ENCODE data around the gene EOGT. TPM values are rescaled to one million over a fixed set of nuclear protein-coding genes. Genes with fewer than 3 reads are reported as not detected.

The EOGT gene
- 100 to 1,000 TPM; 148 to 183 TPM for total RNA-seq

GRCh38 chr3:69013253-69014021 is at the start of gene EOGT:
Gene EOGT, minus strand, starts transcription at chr3:69013684. Its CDS starts 3,838 bp downstream, at chr3:69009846.
- TF ChIP-seq, protein P1, sequence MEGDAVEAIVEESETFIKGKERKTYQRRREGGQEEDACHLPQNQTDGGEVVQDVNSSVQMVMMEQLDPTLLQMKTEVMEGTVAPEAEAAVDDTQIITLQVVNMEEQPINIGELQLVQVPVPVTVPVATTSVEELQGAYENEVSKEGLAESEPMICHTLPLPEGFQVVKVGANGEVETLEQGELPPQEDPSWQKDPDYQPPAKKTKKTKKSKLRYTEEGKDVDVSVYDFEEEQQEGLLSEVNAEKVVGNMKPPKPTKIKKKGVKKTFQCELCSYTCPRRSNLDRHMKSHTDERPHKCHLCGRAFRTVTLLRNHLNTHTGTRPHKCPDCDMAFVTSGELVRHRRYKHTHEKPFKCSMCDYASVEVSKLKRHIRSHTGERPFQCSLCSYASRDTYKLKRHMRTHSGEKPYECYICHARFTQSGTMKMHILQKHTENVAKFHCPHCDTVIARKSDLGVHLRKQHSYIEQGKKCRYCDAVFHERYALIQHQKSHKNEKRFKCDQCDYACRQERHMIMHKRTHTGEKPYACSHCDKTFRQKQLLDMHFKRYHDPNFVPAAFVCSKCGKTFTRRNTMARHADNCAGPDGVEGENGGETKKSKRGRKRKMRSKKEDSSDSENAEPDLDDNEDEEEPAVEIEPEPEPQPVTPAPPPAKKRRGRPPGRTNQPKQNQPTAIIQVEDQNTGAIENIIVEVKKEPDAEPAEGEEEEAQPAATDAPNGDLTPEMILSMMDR (IDR thresholded peaks at IDR 0.05), result peak; percentile 53
- ATAC-seq (ENCODE audit: insufficient number of reproducible peaks, low FRiP score, low read depth), result peak; percentile 56
- H3K9me3 ChIP-seq, result no peaks in the 10 kb centered on the region
- H3K36me3 ChIP-seq, result no peaks in the 10 kb centered on the region
- H3K4me1 ChIP-seq (ENCODE audit: control insufficient read depth in 1 of 2, low read depth in 2 of 2), result peaks cover 36 to 56% of the 10 kb centered on the region in 2 donors
- no peaks in the 10 kb centered on the region for H3K27me3 ChIP-seq (replicated peaks; ENCODE audit: insufficient read depth)
- peak within 1 kb of the TSS; percentile 100 for H3K27ac ChIP-seq
- H3K4me3 ChIP-seq, result peak within 1 kb of the TSS; percentile 96
- DNase-seq (ENCODE audit: low spot score), result peak; percentile 57

DNA sequence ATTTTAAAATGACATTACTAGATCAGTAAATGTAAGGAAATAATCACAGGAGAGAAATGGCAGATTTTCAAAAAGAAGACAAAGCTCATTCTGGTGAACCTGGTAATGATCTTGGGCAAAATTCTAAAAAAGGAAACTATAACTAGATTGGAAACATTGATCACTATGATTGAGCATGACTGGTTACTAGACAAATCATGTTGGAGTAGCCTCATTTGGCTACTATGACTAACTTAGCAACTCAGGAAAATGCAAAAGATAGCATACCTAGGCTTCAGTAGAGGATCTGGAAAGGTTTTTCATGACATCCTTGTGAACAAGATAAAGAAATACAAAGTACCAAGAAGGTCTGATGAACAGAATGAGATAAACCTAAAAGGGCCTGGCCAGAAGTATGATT is 46.2 kb upstream of the EOGT start:
- Histone ChIP-seq H3K4me3 (no peak overlapping the region), H3K27ac (no peak overlapping the region), H3K4me1 (ENCODE audit: control insufficient read depth in 1 of 2, low read depth in 2 of 2) (no peaks in the 10 kb centered on the region), H3K27me3 (replicated peaks; ENCODE audit: insufficient read depth) (no peaks in the 10 kb centered on the region), H3K9me3 (no peaks in the 10 kb centered on the region), H3K36me3 (peaks cover 20% of the 10 kb centered on the region)
- DNase-seq (ENCODE audit: low spot score) (no peak), ATAC-seq (ENCODE audit: insufficient number of reproducible peaks, low FRiP score, low read depth) (no peak)
- TF ChIP-seq, protein P1 (IDR thresholded peaks at IDR 0.05), result no peak

GRCh38 chr3:69058947-69059224 is 45.4 kb upstream of the EOGT start:
- TF ChIP-seq, protein P1 (IDR thresholded peaks at IDR 0.05), result no peak
- ATAC-seq (ENCODE audit: insufficient number of reproducible peaks, low FRiP score, low read depth) (no peak), DNase-seq (ENCODE audit: low spot score) (no peak)
- no peak overlapping the region for H3K4me3 ChIP-seq
- no peaks in the 10 kb centered on the region for H3K4me1 ChIP-seq (ENCODE audit: control insufficient read depth in 1 of 2, low read depth in 2 of 2)
- H3K27ac ChIP-seq, result no peak overlapping the region
- no peaks in the 10 kb centered on the region for H3K27me3 ChIP-seq (replicated peaks; ENCODE audit: insufficient read depth)
- H3K36me3 ChIP-seq, result peaks cover 20% of the 10 kb centered on the region
- H3K9me3 ChIP-seq, result no peaks in the 10 kb centered on the region

DNA sequence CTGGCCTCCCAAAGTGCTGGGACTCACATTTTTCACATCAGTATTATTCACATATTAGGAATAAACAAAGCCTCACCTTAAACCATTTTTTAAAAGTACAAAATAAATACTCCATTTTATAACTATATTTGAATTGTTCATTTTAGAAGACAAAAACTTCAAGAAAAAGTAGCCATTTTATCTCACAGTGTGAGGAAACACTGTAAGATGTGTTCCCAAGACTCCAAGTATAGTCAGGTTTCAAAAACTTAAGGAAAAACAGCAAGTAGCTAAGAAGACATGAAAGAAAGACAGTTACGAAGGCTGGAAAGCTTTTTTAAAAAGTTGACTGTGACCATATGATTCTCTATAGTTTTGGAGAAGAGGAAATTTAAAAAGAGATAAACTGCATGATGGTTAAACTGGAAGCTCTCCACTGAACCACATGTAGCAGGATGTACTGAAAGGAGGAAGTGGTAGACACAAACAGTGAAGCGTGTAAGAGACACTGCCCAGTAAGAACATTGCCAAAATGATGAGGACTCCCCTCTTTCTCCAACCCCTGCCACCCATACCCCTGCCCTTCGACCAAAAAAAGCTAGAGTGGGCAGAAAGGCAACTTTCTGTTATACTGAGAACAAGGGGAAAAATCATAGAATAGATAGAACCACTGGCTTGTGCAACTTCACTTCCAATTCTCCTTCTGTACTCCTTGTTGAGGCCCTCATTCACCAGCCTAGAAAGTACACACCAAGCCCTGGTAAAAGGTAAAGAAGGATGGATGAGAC is 44.9 kb upstream of the EOGT start:
- no peak for ATAC-seq (ENCODE audit: insufficient number of reproducible peaks, low FRiP score, low read depth)
- TF ChIP-seq, protein P1 (IDR thresholded peaks at IDR 0.05), result no peak
- H3K4me1 ChIP-seq (ENCODE audit: control insufficient read depth in 1 of 2, low read depth in 2 of 2), result no peaks in the 10 kb centered on the region
- H3K27ac ChIP-seq, result no peak overlapping the region
- no peaks in the 10 kb centered on the region for H3K9me3 ChIP-seq
- no peaks in the 10 kb centered on the region for H3K27me3 ChIP-seq (replicated peaks; ENCODE audit: insufficient read depth)
- no peak overlapping the region for H3K4me3 ChIP-seq
- no peak for DNase-seq (ENCODE audit: low spot score)
- H3K36me3 ChIP-seq, result peaks cover 20% of the 10 kb centered on the region

- ATAC-seq (ENCODE audit: insufficient number of reproducible peaks, low FRiP score, low read depth), result no peak
- TF ChIP-seq, protein P1 (IDR thresholded peaks at IDR 0.05), result no peak
These were observed 39.0 kb upstream of the EOGT start for GRCh38 chr3:69052472-69052898.

More at GRCh38 chr3:69052472-69052898, 39.0 kb upstream of the EOGT start:
- DNase-seq (ENCODE audit: low spot score), result no peak
- Histone ChIP-seq H3K4me3 (peak overlapping the region; percentile 99), H3K4me1 (ENCODE audit: control insufficient read depth in 1 of 2, low read depth in 2 of 2) (peaks cover 20 to 35% of the 10 kb centered on the region in 2 donors), H3K27ac (peak overlapping the region; percentile 94 to 98), H3K36me3 (no peaks in the 10 kb centered on the region), H3K27me3 (replicated peaks; ENCODE audit: insufficient read depth) (no peaks in the 10 kb centered on the region), H3K9me3 (no peaks in the 10 kb centered on the region)
